Thoracic aorta (tissue), 2 donors: ENCODE data around the gene NUBP1. TPM values are rescaled to one million over a fixed set of nuclear protein-coding genes. Genes with fewer than 3 reads are reported as not detected.
"Not testable (repeated sequence)": the region's sequence is repeated elsewhere in the genome, so short reads cannot be mapped to it uniquely, and the experiment has no call there.

Experiments used
- ATAC-seq: fragments of 150-250 bp; one replicate; pipeline ENCODE4 v1.8.0; 2017; ENCODE audit warnings: low read depth; ENCODE audit not compliant: insufficient number of reproducible peaks, low FRiP score
- DNase-seq: peaks from one replicate; pipeline ENCODE4 v3.0.0-alpha.2; 2020; ENCODE audit warnings: low spot score
- H3K27ac ChIP-seq, 2 donors: fragments of 200-600 bp; sonication (generic); 1 replicate in 1 of 2; 2 replicates in 1 of 2; pipeline ENCODE4 v1.5.1; 2016; ENCODE audit warnings: mild to moderate bottlenecking in 2 of 2, moderate library complexity in 2 of 2
- H3K27me3 ChIP-seq: fragments of 200-600 bp; sonication (generic); replicated peaks from 2 replicates; pipeline ENCODE4 v1.6.0; 2016; ENCODE audit warnings: mild to moderate bottlenecking; ENCODE audit not compliant: insufficient read depth
- H3K36me3 ChIP-seq: fragments of 200-600 bp; sonication (generic); one replicate; pipeline ENCODE4 v1.5.1; 2016
- H3K4me1 ChIP-seq, 2 donors: fragments of 200-600 bp; sonication (generic); 1 replicate in 1 of 2; 2 replicates in 1 of 2; pipeline versions ENCODE4 v1.5.1 to v1.6.0; 2016; ENCODE audit warnings: low read depth in 2 of 2, mild to moderate bottlenecking in 1 of 2; ENCODE audit not compliant: control insufficient read depth in 1 of 2
- H3K4me3 ChIP-seq: fragments of 200-600 bp; sonication (generic); 2 replicates; pipeline ENCODE4 v1.5.1; 2016; ENCODE audit warnings: mild to moderate bottlenecking
- H3K9me3 ChIP-seq: fragments of 200-600 bp; sonication (generic); 2 replicates; pipeline ENCODE4 v1.5.1; 2016
- total RNA-seq, 2 donors: library from RNA; depleted of rRNA; stranded (reverse); fragments of >200 nt; gene quantifications; one replicate each; pipeline versions ENCODE4 v1.1.0 to v1.2.3, GENCODE V29; 2016
- TF ChIP-seq, protein P1 (sequence below): fragments of 200-600 bp; sonication (generic); IDR thresholded peaks from one replicate; pipeline ENCODE4 v1.5.1; 2019; ENCODE audit warnings: antibody characterized with exemption

NUBP1 gene
- total RNA-seq, 2 donors from 2014 or later: 19.0 to 19.2 TPM

DNA sequence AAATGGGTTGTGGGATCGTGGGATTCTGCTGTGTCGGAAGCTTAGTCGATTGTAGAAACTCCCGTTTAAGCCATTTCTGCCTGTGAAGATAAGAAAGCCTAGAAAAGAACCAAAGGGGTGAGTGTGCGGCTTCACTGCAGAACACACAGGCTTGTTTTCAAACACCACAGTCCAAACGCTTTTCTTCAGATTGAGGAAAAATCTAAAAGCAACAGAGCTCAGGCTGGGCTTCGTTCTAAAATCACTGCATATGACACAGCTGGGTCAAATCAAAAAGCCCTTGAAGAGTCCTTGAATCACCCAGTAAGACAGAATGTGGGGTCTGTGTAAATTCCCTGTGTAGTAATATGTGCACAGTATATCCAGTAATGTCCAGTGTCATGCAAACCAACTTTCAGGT is 25.7 kb downstream of the NUBP1 start:
- H3K9me3 ChIP-seq: no peaks in the 10 kb centered on the region
- ATAC-seq (no peak), DNase-seq (no peak)
- no peak overlapping the region for H3K4me3 ChIP-seq
- H3K4me1 ChIP-seq: no peaks in the 10 kb centered on the region
- no peak overlapping the region for H3K27ac ChIP-seq
- no peaks in the 10 kb centered on the region for H3K27me3 ChIP-seq
- TF ChIP-seq, protein P1, sequence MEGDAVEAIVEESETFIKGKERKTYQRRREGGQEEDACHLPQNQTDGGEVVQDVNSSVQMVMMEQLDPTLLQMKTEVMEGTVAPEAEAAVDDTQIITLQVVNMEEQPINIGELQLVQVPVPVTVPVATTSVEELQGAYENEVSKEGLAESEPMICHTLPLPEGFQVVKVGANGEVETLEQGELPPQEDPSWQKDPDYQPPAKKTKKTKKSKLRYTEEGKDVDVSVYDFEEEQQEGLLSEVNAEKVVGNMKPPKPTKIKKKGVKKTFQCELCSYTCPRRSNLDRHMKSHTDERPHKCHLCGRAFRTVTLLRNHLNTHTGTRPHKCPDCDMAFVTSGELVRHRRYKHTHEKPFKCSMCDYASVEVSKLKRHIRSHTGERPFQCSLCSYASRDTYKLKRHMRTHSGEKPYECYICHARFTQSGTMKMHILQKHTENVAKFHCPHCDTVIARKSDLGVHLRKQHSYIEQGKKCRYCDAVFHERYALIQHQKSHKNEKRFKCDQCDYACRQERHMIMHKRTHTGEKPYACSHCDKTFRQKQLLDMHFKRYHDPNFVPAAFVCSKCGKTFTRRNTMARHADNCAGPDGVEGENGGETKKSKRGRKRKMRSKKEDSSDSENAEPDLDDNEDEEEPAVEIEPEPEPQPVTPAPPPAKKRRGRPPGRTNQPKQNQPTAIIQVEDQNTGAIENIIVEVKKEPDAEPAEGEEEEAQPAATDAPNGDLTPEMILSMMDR: no peak
- H3K36me3 ChIP-seq: peaks cover 11% of the 10 kb centered on the region

- ATAC-seq (no peak), DNase-seq (no peak)
- H3K36me3 ChIP-seq: peaks cover 7% of the 10 kb centered on the region
- TF ChIP-seq, protein P1: no peak
- H3K27me3 ChIP-seq: no peaks in the 10 kb centered on the region
- no peak overlapping the region for H3K27ac ChIP-seq
- H3K4me3 ChIP-seq: no peak overlapping the region
- no peaks in the 10 kb centered on the region for H3K4me1 ChIP-seq
- H3K9me3 ChIP-seq: no peaks in the 10 kb centered on the region
Measured at GRCh38 chr16:10770907-10771306, 27.3 kb downstream of the NUBP1 start.

DNA sequence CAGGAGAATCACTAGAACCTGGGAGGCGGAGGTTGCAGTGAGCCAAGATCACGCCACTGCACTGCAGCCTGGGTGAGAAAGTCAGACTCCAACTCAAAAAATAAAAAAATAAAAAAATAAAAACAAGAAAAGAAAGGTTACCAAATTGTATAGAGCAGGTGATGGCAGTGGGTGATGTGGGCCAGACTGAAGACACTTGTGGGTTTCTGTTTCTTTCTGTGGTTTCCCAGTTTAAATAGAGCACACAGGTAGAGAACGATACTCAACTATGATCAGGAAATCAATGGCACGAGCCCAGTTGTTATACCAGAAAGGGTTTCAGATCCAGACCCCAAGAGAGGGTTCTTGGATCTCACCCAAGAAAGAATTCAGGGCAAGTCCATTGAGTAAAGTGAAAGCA is 32.6 kb downstream of the NUBP1 start:
- TF ChIP-seq, protein P1: no peak
- no peak for ATAC-seq
- no peak overlapping the region for H3K27ac ChIP-seq
- no peaks in the 10 kb centered on the region for H3K9me3 ChIP-seq
- no peaks in the 10 kb centered on the region for H3K36me3 ChIP-seq
- H3K27me3 ChIP-seq: no peaks in the 10 kb centered on the region
- no peak overlapping the region for H3K4me3 ChIP-seq
- no peaks in the 10 kb centered on the region for H3K4me1 ChIP-seq
- DNase-seq: no peak

GRCh38 chr16:10776923-10777322 is 33.3 kb downstream of the NUBP1 start:
- ATAC-seq, H3K4me1 ChIP-seq, H3K36me3 ChIP-seq, H3K27ac ChIP-seq, H3K27me3 ChIP-seq, H3K9me3 ChIP-seq, H3K4me3 ChIP-seq, DNase-seq: not testable (repeated sequence)

- no peaks in the 10 kb centered on the region for H3K36me3 ChIP-seq
- no peak overlapping the region for H3K27ac ChIP-seq
- ATAC-seq (no peak), DNase-seq (no peak)
- no peak overlapping the region for H3K4me3 ChIP-seq
- TF ChIP-seq, protein P1: no peak
- H3K9me3 ChIP-seq: no peaks in the 10 kb centered on the region
- H3K4me1 ChIP-seq: no peaks in the 10 kb centered on the region
- H3K27me3 ChIP-seq: peaks cover 2% of the 10 kb centered on the region
Measured at GRCh38 chr16:10777356-10777755, 33.7 kb downstream of the NUBP1 start.

- not testable (repeated sequence) for H3K36me3 ChIP-seq, H3K4me1 ChIP-seq, ATAC-seq, H3K9me3 ChIP-seq, H3K27me3 ChIP-seq, H3K27ac ChIP-seq, DNase-seq, H3K4me3 ChIP-seq
Measured at GRCh38 chr16:10779908-10780307, 36.3 kb downstream of the NUBP1 start.
